Central memory CD4-positive, alpha-beta T cell (primary cell): ENCODE measurements around the gene CHST5.
"Not testable (repeated sequence)": the region's sequence is repeated elsewhere in the genome, so short reads cannot be mapped to it uniquely, and the experiment has no call there.

Experiments
- DNase-seq: peaks from one replicate; pipeline ENCODE4 v3.0.0; 2022

Gene CHST5

GRCh38 chr16:75550211-75550662 lies 14.3 kb upstream of the CHST5 start:
- peak; percentile 11 for DNase-seq

GRCh38 chr16:75548456-75548855 lies 12.5 kb upstream of the CHST5 start:
- not testable (repeated sequence) for DNase-seq

GRCh38 chr16:75546293-75546692 lies 10.4 kb upstream of the CHST5 start:
- no peak for DNase-seq

GRCh38 chr16:75545879-75546278 lies 10.0 kb upstream of the CHST5 start:
- not testable (repeated sequence) for DNase-seq

- DNase-seq, result not testable (repeated sequence)
Observed at GRCh38 chr16:75542462-75542861, 6.6 kb upstream of the CHST5 start.

- no peak for DNase-seq
Observed at GRCh38 chr16:75541236-75541635, 5.3 kb upstream of the CHST5 start.

GRCh38 chr16:75538882-75539565 lies 3.1 kb upstream of the CHST5 start:
- not testable (repeated sequence) for DNase-seq

- DNase-seq, result no peak
Observed at GRCh38 chr16:75537776-75538175, 1.9 kb upstream of the CHST5 start.

GRCh38 chr16:75535211-75535843 lies 581 bp downstream of the CHST5 start:
- DNase-seq, result no peak

GRCh38 chr16:75534560-75535205 lies 1.2 kb downstream of the CHST5 start:
- no peak for DNase-seq

GRCh38 chr16:75532791-75533190 lies 3.1 kb downstream of the CHST5 start:
- DNase-seq, result no peak

- DNase-seq, result no peak
Observed at GRCh38 chr16:75532142-75532765, 3.7 kb downstream of the CHST5 start.

GRCh38 chr16:75529959-75530358 lies 5.9 kb downstream of the CHST5 start:
- no peak for DNase-seq

GRCh38 chr16:75529056-75529905 lies 6.6 kb downstream of the CHST5 start:
- no peak for DNase-seq

- DNase-seq, result no peak
Observed at GRCh38 chr16:75527825-75528299, 8.0 kb downstream of the CHST5 start.

GRCh38 chr16:75526032-75526790 lies 9.7 kb downstream of the CHST5 start:
- DNase-seq, result no peak

GRCh38 chr16:75519175-75519574 lies 16.7 kb downstream of the CHST5 start:
- no peak for DNase-seq

GRCh38 chr16:75516189-75516966 lies 19.5 kb downstream of the CHST5 start:
- peak; percentile 25 for DNase-seq

- DNase-seq, result no peak
Observed at GRCh38 chr16:75514296-75514695, 21.6 kb downstream of the CHST5 start.

GRCh38 chr16:75506574-75506973 lies 29.3 kb downstream of the CHST5 start:
- DNase-seq, result no peak

- no peak for DNase-seq
Observed at GRCh38 chr16:75506107-75506506, 29.8 kb downstream of the CHST5 start.
